Kidney tubule cell (primary cell): Measurements from ENCODE around the gene ZNF557.

Experiments
- DNase-seq: peaks from one replicate; pipeline ENCODE4 v3.0.0-alpha.2; 2018; ENCODE audit warnings: low spot score

Gene ZNF557

DNA sequence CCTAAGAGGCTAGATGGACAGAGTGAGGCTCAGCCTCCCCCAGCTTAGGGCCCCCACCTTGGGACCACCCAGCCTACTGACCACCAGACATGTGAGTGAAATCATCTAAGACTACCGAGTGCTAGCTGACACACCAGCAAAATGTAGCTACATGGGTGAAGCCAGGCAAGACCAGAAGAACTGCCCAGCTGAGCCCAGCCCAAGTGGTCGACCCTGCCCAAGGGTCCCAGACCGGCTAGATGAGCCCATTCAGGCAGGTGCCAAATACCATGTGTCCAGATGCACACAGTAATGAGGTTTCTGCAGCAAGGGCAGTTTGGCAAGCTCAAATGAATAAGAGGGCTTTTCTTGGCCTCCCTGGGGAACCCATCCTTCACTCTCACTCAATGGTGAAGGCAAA, 56.6 kb downstream of the ZNF557 start:
- no peak for DNase-seq

DNA sequence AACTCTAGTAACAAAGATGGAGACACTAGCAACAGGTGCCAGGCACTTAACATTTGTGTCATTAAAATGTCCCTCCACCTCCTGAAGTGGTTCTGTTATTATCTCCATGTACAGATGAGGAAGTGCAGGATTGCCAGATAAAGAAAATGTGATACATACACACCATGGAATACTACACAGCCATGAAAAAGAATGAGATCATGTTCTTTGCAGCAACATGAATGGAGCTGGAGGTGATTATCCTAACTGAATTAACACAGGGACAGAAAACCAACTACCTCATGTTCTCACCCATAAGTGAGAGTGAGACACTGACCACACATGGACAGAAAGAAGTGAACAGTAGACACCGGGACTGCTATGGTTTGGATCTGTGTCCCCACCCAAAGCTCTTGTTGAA, 60.5 kb downstream of the ZNF557 start:
- no peak for DNase-seq

DNA sequence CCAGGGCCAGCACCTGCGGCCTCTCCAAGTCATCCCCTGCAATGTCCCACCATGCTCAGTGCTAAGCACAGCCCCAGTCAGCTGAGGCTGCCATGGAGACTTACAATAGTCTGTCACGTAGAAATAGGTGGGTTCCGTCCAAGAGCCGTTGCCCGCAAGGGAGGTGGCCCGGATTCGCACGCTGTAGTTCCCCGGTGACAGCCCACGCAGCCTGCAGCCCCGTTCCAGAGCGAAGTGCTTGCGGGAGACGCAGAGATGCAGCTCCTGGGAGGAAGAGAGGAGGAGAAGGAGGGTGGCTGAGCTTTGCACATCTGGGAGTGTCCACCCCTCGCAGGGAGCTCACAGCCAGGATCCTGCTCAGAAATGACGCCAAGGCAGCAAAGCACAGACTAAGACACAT, 62.6 kb downstream of the ZNF557 start:
- DNase-seq, result no peak

GRCh38 chr19:7137120-7137519, 67.6 kb downstream of the ZNF557 start:
- DNase-seq, result no peak
